ENCODE results near the gene CACNA2D3. TPM values are rescaled to one million over a fixed set of nuclear protein-coding genes. Genes with fewer than 3 reads are reported as not detected.

The CACNA2D3 gene
- total and polyA plus RNA-seq, 2 donors from 2014 or later, result 5.7 to 11.2 TPM

- TF ChIP-seq CTCF (IDR thresholded peaks at IDR 0.05; ENCODE audit: borderline replicate concordance, extremely low read depth, insufficient read depth), result no peak
- no peaks in the 10 kb centered on the region for H3K4me1 ChIP-seq (ENCODE audit: control insufficient read depth in 2 of 3, insufficient read depth in 2 of 3, low read depth in 1 of 3, low read length in 3 of 3)
- no peak overlapping the region for H3K27ac ChIP-seq (ENCODE audit: low read depth in 2 of 2, low read length in 2 of 2)
- FAIRE-seq (no peak), DNase-seq (no peak)
- H3K9ac ChIP-seq (ENCODE audit: low read length in 3 of 3), result no peak overlapping the region
- intact Hi-C loops (cut with DNase I), result no loop called here
- no peaks in the 10 kb centered on the region for H3K36me3 ChIP-seq (ENCODE audit: control insufficient read depth in 2 of 3, insufficient read depth in 3 of 3, low read length in 3 of 3)
- H3K9me3 ChIP-seq (ENCODE audit: control insufficient read depth in 2 of 3, insufficient read depth in 1 of 3, low read length in 3 of 3), result no peaks in the 10 kb centered on the region
- no peak overlapping the region for H3K4me3 ChIP-seq (ENCODE audit: low read length in 3 of 3)
- no peaks in the 10 kb centered on the region for H3K27me3 ChIP-seq (ENCODE audit: control insufficient read depth, insufficient read depth, low read length)
Observed at GRCh38 chr3:54305409-54306099, 183.2 kb downstream of the CACNA2D3 start.

GRCh38 chr3:54307566-54308180, 185.3 kb downstream of the CACNA2D3 start:
- TF ChIP-seq CTCF (IDR thresholded peaks at IDR 0.05; ENCODE audit: borderline replicate concordance, extremely low read depth, insufficient read depth), result no peak
- intact Hi-C loops (cut with DNase I), result no loop called here
- Histone ChIP-seq H3K9ac (ENCODE audit: low read length in 3 of 3) (no peak overlapping the region), H3K27ac (ENCODE audit: low read depth in 2 of 2, low read length in 2 of 2) (no peak overlapping the region), H3K9me3 (ENCODE audit: control insufficient read depth in 2 of 3, insufficient read depth in 1 of 3, low read length in 3 of 3) (no peaks in the 10 kb centered on the region), H3K36me3 (ENCODE audit: control insufficient read depth in 2 of 3, insufficient read depth in 3 of 3, low read length in 3 of 3) (no peaks in the 10 kb centered on the region), H3K4me1 (ENCODE audit: control insufficient read depth in 2 of 3, insufficient read depth in 2 of 3, low read depth in 1 of 3, low read length in 3 of 3) (no peaks in the 10 kb centered on the region), H3K27me3 (ENCODE audit: control insufficient read depth, insufficient read depth, low read length) (no peaks in the 10 kb centered on the region), H3K4me3 (ENCODE audit: low read length in 3 of 3) (no peak overlapping the region)
- no peak for FAIRE-seq
- no peak for DNase-seq

GRCh38 chr3:54309601-54310000, 187.2 kb downstream of the CACNA2D3 start:
- intact Hi-C loops (cut with DNase I), result no loop called here
- TF ChIP-seq CTCF (IDR thresholded peaks at IDR 0.05; ENCODE audit: borderline replicate concordance, extremely low read depth, insufficient read depth), result no peak
- H3K36me3 ChIP-seq (ENCODE audit: control insufficient read depth in 2 of 3, insufficient read depth in 3 of 3, low read length in 3 of 3), result no peaks in the 10 kb centered on the region
- H3K4me3 ChIP-seq (ENCODE audit: low read length in 3 of 3), result no peak overlapping the region
- no peaks in the 10 kb centered on the region for H3K9me3 ChIP-seq (ENCODE audit: control insufficient read depth in 2 of 3, insufficient read depth in 1 of 3, low read length in 3 of 3)
- DNase-seq (no peak), FAIRE-seq (no peak)
- no peak overlapping the region for H3K27ac ChIP-seq (ENCODE audit: low read depth in 2 of 2, low read length in 2 of 2)
- no peak overlapping the region for H3K9ac ChIP-seq (ENCODE audit: low read length in 3 of 3)
- H3K27me3 ChIP-seq (ENCODE audit: control insufficient read depth, insufficient read depth, low read length), result no peaks in the 10 kb centered on the region
- no peaks in the 10 kb centered on the region for H3K4me1 ChIP-seq (ENCODE audit: control insufficient read depth in 2 of 3, insufficient read depth in 2 of 3, low read depth in 1 of 3, low read length in 3 of 3)

Measured in kidney (tissue), 14 donors.